ENCODE measurements around the gene PPARGC1A.

Gene PPARGC1A

GRCh38 chr4:23811161-23811560 is 78.7 kb downstream of the PPARGC1A start:
- H3K4me3 ChIP-seq (ENCODE audit: low read depth, low read length), result no peak overlapping the region
- TF ChIP-seq CTCF (IDR thresholded peaks at IDR 0.05; ENCODE audit: low read depth, low read length, missing control alignments), result no peak
- in situ Hi-C loops (cut with HindIII; ENCODE audit: low sequenced_read_pairs), result no loop called here
- DNase-seq (ENCODE audit: low read depth), result no peak

- DNase-seq (ENCODE audit: low read depth), result no peak
- no peak for TF ChIP-seq CTCF (IDR thresholded peaks at IDR 0.05; ENCODE audit: low read depth, low read length, missing control alignments)
- H3K4me3 ChIP-seq (ENCODE audit: low read depth, low read length), result no peak overlapping the region
- in situ Hi-C loops (cut with HindIII; ENCODE audit: low sequenced_read_pairs), result loop anchor here (5.0 kb wide), 1 partner anchor 62 kb away; no protein-coding TSS in a partner anchor
Measured at GRCh38 chr4:23805450-23805851, 84.4 kb downstream of the PPARGC1A start.

- in situ Hi-C loops (cut with HindIII; ENCODE audit: low sequenced_read_pairs), result no loop called here
- no peak for TF ChIP-seq CTCF (IDR thresholded peaks at IDR 0.05; ENCODE audit: low read depth, low read length, missing control alignments)
- DNase-seq (ENCODE audit: low read depth), result peak; percentile 32
- H3K4me3 ChIP-seq (ENCODE audit: low read depth, low read length), result no peak overlapping the region
Measured at GRCh38 chr4:23789762-23790161, 100.1 kb downstream of the PPARGC1A start.

DNA sequence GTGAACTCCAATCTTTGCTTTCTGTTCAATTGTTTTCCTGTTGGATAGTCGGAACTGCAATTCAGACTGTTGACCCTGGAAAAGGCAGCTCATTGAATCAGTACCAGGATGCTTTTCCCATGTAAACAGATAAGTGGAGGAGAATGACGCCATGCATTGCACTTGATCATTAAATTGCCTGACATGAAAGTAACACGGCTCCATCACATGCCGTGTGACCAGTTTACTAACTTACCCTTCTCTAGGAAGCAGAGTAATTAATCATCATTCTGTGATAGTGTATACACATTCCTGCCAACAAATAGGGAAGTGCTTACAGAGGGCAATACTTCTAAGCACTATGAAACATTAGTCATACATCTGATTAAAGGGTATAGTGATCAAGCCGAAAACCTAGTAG is 101.4 kb downstream of the PPARGC1A start:
- no peak for TF ChIP-seq CTCF (IDR thresholded peaks at IDR 0.05; ENCODE audit: low read depth, low read length, missing control alignments)
- DNase-seq (ENCODE audit: low read depth), result no peak
- H3K4me3 ChIP-seq (ENCODE audit: low read depth, low read length), result no peak overlapping the region
- in situ Hi-C loops (cut with HindIII; ENCODE audit: low sequenced_read_pairs), result no loop called here

- in situ Hi-C loops (cut with HindIII; ENCODE audit: low sequenced_read_pairs), result no loop called here
- H3K4me3 ChIP-seq (ENCODE audit: low read depth, low read length), result no peak overlapping the region
- DNase-seq (ENCODE audit: low read depth), result no peak
- TF ChIP-seq CTCF (IDR thresholded peaks at IDR 0.05; ENCODE audit: low read depth, low read length, missing control alignments), result no peak
Measured at GRCh38 chr4:23788027-23788426, 101.8 kb downstream of the PPARGC1A start.

GRCh38 chr4:23782778-23783437 is 106.9 kb downstream of the PPARGC1A start:
- no peak for TF ChIP-seq CTCF (IDR thresholded peaks at IDR 0.05; ENCODE audit: low read depth, low read length, missing control alignments)
- no peak for DNase-seq (ENCODE audit: low read depth)
- H3K4me3 ChIP-seq (ENCODE audit: low read depth, low read length), result no peak overlapping the region
- in situ Hi-C loops (cut with HindIII; ENCODE audit: low sequenced_read_pairs), result no loop called here
